HG03159 (cell line): ENCODE results near the gene MT1X.

Experiments
- ATAC-seq: cut with Tn5 transposase; IDR thresholded peaks from one replicate; pipeline ENCODE4 v1.9.1; 2021; ENCODE audit warnings: mild to moderate bottlenecking, moderate library complexity; ENCODE audit not compliant: unreplicated experiment

MT1X gene

DNA sequence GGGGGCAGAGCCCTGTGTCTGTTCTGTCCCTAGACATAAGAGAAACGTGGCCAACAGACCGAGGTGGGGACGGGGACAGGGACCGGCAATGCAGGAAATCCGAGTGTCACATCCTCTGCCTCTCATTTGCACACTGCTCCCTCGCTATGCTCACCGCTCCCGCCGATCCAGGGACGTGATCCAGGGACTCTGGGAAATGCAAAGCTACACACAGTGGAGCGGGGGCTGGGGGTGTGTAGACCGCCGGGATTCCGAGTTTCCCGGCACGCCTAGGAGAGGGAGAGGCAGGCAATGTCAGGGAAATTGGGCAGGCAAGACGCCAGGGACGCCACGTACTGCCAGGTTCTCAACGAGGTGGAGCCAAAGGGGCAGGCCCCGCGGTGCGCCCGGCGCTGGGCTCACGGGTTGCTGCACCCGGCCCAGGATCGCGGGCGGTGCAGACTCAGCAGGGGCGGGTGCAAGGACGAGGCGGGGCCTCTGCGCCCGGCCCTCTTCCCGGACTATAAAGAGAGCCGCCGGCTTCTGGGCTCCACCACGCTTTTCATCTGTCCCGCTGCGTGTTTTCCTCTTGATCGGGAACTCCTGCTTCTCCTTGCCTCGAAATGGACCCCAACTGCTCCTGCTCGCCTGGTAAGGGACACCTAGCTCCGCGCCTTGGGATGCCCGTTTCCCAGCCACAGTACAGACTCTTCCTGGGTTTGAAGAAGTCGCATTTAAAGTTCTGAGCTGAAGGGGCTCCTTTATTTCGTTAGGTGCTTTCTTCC is at the start of gene MT1X:
Gene MT1X (plus strand): TSS at position 532 of the 764 bp plus-strand sequence. CDS start 71 bp downstream, at position 603.
- peak; percentile 99 for ATAC-seq

DNA sequence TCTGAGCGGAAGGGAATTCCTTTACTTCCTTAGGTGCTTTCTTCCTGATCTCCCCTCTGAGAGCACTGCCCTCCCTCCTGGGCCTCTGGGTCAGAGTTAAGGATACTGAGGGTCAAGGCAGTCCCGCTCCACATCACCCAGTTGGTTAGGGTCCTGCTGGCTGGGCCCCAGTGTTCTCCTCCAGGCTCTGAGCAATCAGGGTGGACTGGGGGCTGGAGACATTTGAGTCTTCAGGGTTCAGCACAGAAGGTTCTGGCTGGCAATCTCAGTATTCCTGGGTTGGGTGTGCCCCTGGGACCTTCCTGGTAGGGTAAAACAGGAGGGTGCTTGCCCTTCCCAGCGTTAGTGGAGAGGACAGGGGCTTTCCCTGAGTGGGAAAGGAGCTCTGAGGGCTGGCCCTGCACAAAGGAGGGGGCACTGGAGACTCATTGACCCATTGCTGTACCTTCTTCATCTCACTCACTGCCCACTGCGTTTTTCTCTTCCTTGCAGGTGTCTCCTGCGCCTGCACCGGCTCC is 49.4 kb upstream of the MT1X start:
- no peak for ATAC-seq

DNA sequence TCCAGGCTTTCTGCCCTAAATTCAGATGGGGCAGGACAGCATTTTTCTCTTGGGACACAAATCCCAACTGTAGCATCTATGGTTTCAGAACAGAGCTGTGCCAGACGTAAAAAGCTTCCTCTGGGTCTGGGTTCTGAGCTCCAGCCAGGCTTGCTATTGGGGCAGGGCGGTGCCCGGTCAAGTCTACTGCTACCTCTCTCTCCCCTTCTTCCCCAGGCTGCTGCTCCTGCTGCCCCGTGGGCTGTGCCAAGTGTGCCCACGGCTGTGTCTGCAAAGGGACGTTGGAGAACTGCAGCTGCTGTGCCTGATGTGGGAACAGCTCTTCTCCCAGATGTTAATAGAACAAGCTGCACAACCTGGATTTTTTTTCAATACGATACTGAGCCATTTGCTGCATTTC is 48.7 kb upstream of the MT1X start:
- ATAC-seq = no peak

DNA sequence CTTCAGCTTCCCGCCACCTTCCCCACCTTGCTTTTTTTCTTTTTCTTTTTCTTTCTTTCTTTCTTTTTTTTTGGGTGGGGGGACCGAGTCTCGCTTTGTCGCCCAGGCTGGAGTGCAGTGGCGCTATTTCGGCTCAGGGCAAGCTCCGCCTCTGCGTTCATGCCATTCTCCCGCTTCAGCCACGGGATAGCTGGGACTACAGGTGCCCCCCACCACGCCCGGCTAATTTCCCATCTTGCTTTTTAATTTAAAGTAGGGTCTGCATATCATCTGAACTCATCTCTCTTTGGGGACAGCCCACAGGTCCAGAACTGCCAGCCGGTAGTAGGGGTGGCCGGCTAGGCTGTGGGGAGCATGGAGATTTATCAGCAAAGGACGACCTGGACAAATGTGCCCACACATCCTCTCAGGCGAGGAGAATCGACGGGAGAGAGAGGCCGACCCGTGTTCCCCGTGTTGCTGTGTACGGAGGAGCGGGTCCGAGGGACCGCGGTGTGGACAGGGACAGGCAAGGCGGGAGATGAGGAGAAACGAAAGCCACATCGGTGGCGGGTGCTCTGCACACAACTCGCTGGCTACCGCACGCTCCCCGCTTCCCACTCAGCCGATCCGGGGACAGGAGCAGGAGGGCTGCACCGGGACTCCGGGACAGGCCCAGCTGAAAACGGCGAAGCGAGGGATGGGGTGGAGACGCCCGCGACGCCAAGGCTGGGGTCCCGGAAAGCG is 47.4 kb upstream of the MT1X start:
- ATAC-seq = no peak

DNA sequence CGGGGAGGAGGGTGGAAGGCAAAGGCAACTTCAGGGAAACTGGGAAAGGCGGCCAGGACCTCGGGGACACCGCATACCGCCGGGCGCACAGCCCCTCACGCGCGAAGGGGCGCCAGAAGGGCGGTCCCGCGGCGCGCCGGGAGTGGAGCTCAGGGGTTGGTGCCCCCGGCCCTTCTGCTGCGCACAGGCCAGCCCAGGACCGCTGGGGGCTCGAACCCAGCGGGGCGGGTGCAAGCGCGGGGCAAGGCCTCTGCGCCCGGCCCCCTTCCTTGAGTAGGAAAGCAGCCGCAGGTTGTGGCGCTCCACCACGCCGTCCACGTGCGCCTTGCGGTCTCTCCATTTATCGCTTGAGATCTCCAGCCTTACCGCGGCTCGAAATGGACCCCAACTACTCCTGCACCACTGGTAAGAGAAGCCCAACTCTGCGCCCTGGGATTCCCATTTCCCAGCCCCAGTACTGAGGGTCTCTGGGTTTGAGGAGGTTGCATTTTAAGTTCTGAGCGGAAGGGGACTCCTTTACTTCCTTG is 46.8 kb upstream of the MT1X start:
- no peak for ATAC-seq

DNA sequence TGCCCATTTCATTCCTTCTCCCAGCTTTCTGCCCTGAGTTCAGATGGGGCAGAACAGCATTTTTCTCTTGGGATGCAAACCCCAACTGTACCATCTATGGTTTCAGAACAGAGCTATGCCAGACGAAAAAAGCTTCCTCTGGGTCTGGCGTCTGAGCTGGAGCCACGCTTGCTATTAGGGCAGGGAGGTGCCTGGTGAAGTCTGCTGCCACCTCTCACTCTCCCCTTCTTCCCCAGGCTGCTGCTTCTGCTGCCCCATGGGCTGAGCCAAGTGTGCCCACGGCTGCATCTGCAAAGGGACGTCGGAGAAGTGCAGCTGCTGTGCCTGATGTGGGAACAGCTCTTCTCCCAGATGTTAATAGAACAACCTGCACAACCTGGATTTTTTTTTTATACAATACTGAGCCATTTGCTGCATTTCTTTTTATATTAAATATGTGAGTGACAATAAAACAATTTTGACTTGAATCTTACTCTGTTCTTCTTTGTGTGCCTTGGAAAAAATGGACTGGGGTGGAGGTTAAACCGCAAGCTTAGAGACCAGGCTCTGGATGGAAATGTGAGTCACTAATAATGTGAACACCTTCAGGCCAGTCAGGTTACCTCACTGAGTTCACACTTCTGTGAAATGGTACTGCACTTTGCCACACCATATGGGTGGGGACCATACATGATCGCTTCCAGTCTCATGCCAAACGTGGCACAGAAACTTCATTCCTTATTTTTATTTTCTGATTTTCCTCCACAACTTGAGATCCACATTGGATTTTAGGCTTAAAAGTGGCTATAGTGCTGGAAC is 45.5 kb upstream of the MT1X start:
- ATAC-seq = no peak

DNA sequence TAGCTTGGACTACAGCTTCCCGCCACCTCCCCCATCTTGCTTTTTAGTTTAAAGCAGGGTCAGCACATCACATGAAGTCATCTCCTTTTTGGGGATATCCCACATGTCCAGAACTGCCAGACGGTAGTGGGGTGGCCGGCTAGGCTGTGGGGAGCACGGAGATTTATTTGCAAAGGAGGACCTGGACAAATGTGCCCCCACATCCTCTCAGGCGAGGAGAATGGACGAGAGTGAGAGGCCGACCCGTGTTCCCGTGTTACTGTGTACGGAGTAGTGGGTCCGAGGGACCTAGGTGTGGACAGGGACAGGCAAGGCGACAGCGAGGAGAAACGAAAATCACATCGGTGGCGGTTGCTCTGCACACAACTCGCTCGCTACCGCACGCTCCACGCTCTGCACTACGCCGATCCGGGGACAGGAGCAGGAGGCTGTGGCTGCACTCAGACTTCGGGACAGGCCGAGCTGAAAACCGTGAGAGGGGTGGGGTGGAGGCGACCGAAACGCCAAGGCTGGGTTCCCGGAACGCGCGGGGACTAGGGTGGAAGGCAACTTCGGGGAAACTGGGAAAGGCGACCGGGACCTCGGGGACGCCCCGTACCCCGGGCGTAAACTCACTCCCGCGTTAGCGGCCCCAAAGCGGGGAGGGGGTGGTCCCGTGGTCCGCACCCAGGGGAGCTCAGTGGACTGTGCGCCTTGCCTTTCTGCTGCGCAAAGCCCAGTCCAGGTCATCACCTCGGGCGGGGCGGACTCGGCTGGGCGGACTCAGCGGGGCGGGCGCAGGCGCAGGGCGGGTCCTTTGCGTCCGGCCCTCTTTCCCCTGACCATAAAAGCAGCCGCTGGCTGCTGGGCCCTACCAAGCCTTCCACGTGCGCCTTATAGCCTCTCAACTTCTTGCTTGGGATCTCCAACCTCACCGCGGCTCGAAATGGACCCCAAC is 44.2 kb upstream of the MT1X start, which contains the start of gene MT1A:
Gene MT1A (plus strand): TSS at position 853 of the 937 bp plus-strand sequence. CDS start 73 bp downstream, at position 926.
- ATAC-seq = no peak

DNA sequence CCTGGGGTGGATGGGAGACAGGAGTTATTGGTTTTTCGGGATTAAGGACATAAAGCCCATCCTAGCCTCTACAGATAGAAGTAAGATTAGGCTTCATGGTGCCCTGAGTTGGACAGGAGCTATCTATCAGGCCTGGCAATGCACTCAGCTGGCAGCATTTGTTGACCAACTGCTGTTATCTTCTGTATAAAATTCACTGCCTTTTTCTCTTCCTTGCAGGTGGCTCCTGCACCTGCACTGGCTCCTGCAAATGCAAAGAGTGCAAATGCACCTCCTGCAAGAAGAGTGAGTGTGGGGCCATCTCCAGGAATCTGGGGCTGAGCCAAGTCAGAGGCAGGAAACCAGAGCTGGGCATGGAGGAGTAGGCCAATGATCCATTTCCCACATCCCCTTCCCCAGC is 43.2 kb upstream of the MT1X start:
- ATAC-seq = no peak

DNA sequence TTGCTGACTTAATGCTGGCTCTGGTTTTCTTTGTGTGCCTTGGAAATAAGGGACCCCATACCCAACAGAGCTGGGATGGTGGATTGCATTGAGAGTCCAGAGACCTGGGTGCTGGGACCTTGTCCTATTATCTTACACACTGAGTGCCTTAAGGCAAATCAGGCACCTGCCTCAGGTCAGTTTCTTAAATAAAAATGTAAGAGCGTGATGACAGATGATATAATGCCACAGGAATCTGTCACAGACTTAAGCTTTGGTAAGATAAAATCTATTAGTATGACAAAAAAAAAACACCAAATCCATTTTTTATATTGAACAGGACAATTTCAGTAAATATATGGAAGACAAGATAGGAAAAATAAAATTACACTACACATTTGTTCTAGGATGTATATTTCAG is 42.2 kb upstream of the MT1X start:
- no peak for ATAC-seq

DNA sequence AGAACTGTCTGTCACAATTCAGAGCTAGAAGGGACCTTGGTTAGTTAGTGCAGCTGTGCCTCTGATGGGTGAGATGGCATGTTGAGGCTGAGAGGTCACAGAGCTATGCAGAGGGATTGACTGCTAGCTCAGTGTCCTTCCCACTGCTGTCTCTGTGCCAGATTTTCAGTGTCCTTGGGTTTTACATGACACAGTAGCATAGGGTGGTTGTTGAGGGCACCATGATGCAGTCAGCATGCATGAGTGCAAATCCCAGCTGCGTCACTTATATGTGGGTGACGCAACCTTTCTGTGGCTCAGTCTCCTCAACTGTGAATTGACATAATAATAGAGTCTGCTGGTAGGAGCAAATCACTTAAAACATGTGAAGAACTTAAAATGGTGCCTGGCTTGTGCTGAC is 41.1 kb upstream of the MT1X start:
- no peak for ATAC-seq

DNA sequence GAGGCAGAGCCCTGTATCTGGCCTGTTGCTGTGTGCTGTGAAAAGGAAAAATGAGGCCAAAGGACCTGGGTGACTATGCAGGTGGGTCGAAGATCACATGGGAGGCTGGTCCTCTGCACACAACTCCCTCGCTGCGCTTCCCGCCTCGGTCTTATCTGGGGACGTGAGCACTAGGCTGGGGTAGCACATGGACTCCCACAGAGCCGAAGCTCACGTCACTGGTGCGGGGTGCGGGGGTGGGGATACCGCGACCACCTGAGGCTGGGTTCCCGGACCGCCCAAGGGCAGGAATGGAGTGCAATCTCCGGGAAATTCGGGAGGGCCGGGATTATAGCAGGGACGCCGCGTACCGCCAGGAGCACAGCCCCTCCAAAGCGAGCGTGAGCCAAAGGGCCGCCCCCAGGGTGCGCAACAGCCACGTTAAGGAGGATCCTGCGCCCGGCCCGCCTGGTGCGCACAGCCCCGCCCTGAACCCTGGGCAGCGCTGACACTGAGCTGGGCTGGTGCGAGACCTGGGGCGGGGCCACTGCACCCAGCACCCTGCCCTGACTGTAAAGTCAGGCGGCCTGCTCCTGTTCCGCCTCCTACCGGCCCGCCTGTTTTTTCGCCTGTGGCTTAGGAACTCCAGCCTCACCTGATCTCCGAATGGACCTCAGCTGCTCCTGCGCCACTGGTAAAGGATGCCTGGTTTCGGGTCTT is 39.0 kb upstream of the MT1X start:
- no peak for ATAC-seq

DNA sequence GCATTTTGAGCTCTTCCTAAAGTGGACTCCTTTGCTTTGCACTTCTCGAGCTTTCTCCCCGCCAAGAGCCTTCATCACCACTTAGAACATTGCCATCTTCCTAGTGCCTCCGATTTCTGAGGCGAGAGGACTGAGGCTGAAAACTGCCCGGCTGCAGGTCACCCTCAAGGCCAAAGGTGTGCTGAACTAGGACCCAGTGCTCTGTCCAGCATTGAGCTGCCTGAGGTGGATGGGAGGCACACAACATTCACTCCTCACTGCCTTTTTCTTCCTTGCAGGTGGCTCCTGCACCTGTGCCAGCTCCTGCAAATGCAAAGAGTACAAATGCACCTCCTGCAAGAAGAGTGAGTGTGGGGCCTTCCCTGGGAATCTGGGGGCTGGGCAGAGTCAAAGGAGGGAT is 38.4 kb upstream of the MT1X start:
- ATAC-seq = no peak

DNA sequence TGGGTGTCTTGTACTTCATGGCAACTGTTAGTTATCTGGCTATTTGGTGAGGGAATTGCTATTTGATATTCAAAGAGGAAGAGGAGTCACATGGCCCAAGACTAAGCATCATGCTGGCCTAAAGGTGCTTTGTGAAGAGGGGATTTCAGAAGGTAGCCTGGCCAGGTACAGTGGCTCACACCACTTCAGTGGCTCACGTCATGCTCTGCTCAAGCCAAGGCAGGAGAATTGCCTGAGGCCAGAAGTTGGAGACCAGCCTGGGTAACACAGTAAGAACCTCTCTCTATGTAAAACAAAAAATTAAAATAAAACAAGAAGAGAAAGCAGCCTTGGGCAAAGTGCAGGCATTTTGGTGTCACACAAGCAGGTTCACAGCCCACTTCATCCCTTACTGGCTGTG is 37.0 kb upstream of the MT1X start:
- no peak for ATAC-seq

DNA sequence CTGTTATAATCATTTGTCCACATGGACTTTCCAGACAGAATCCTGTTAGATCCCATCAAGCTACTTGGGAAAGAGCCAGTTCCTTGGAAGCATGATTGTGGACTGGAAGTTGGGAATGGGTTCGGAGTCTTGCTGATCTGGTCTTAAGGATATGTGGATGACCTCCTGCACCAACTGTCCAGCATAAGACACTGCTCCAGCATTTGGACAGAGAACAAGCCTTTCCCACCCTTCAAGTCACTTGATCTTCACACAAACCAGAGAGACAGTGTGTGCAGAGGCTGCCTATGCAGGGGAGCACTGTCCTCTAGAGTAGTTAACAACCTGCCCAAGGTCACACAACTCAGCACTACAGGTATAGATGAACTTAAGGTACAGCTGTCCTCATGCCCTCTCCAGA is 36.4 kb upstream of the MT1X start:
- no peak for ATAC-seq

DNA sequence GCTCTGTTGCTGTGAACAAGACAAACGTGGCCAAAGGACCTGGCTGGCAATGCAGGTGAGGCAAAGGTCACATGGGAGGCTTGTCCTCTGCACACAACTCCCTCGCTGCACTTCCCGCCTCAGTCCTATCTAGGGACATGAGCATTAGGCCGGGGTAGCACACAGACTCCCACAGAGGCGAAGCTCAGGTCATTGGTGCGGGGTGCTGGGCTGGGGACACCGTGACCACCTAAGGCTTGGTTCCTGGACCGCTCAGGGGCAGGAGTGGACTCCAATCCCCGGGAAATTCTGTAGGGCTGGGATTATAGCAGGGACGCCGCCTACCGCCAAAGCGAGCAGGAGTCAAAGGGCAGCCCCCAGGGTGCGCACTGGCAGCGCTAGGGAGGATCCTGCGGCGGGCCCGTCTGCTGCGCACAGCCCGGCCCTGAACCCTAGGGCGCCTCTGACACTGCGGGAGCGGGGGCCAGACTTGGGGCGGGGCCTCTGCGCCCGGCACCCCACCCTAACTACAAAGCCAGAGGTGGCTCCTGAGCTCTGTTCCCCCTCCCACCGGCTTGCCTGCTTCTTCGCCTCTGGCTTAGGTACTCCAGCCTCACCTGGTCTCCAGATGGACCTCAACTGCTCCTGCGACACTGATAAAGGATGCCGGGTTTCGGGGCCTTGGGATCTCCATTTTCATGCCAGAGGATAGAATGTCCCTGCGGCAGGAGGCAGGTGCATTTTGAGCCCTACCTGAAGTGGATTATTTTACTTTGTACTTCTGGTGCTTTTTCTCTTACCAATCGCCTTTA is 34.4 kb upstream of the MT1X start:
- no peak for ATAC-seq

DNA sequence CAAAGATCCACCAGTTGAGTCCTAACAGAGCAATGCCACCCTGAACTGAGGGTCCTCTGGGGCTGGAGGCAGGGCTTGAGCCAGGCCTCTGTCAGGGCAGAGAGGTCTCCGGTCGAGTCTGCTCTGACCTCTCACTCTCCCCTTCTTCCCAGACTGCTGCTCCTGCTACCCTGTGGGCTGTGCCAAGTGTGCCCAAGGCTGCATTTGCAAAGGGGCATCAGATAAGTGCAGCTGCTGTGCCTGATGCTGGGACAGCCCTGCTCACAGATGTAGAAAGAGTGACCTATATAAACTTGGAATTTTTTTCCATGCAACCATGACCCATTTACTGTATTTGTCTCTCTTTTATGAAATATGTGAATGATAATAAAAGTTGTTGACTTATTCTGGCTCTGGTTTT is 33.0 kb upstream of the MT1X start:
- ATAC-seq = no peak

DNA sequence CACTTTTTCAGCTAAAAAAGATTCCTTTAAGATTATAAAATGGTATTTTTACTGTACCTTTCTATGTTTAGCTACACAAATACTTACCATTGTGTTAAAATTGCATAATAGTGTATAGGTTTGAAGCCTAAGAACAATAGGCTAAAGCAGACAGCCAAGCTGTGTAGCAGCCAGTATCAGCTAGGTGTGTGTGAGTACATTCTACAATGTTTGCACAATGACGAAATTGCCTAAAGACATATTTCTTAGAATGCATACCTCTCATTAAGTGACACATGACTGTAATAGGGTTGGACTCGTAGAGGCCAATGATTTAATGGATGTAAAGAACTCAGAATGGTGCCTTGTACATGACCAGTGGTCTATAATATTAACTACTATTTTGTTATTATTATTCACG is 32.5 kb upstream of the MT1X start:
- no peak for ATAC-seq

DNA sequence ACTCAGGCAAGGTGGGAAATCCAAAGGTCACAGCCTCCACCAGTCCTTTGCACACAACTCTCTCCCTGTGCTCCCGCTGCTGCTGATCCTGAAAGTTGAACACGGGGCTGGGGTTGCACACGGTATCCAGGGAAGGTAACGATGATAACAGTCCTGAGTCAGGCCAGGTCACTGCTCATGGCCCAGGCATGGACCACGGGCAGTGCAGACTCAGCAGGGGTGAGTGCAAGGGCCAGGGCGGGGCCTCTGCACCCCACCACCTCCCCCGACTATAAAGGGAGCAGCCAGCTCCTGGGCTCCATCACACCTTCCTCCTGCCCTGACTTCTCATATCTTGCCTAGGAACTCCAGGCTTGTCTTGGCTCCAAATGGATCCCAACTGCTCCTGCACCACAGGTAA is 30.7 kb upstream of the MT1X start, which contains the start of gene MT1B:
Gene MT1B (plus strand): TSS at position 301 of the 400 bp plus-strand sequence. CDS start 68 bp downstream, at position 369.
- no peak for ATAC-seq
